ENCODE results near the gene C3orf52.

GRCh38 chr3:112038863-112039262 lies 47.3 kb upstream of the C3orf52 start:
- TF ChIP-seq POLR2AphosphoS5 (IDR thresholded peaks at IDR 0.05) = no peak
- no peak for TF ChIP-seq CTCF (IDR thresholded peaks at IDR 0.05)
- TF ChIP-seq POLR2A (IDR thresholded peaks at IDR 0.05; ENCODE audit: low read depth) = no peak

Data from esophagus muscularis mucosa (tissue), 3 donors.